Measurements from ENCODE around the gene CCDC57.
A peak's percentile ranks its signal among the peaks of the same experiment; 100 is the strongest.

CCDC57 gene

GRCh38 chr17:82076785-82077591 lies 135.7 kb downstream of the CCDC57 start:
- DNase-seq: no peak

GRCh38 chr17:82076018-82076784 lies 136.4 kb downstream of the CCDC57 start:
- no peak for DNase-seq

- no peak for DNase-seq
Observed at GRCh38 chr17:82073446-82073845, 139.2 kb downstream of the CCDC57 start.

- no peak for DNase-seq
Observed at GRCh38 chr17:82072827-82073226, 139.8 kb downstream of the CCDC57 start.

- no peak for DNase-seq
Observed at GRCh38 chr17:82070611-82071010, 142.0 kb downstream of the CCDC57 start.

GRCh38 chr17:82065638-82066303 lies 146.9 kb downstream of the CCDC57 start, which contains the start of gene DUS1L:
Gene DUS1L (minus strand): TSS chr17:82065804. CDS start chr17:82065059, 745 bp downstream.
- peak; percentile 61 for DNase-seq

- DNase-seq: no peak
Observed at GRCh38 chr17:82065193-82065637, 147.4 kb downstream of the CCDC57 start.

- DNase-seq: no peak
Observed at GRCh38 chr17:82064433-82065192, 148.0 kb downstream of the CCDC57 start.

- DNase-seq: no peak
Observed at GRCh38 chr17:82063424-82064415, 148.9 kb downstream of the CCDC57 start.

GRCh38 chr17:82062984-82063368 lies 149.7 kb downstream of the CCDC57 start:
- DNase-seq: no peak

GRCh38 chr17:82062076-82062983 lies 150.3 kb downstream of the CCDC57 start:
- DNase-seq: no peak

GRCh38 chr17:82061047-82061925 lies 151.4 kb downstream of the CCDC57 start:
- DNase-seq: no peak

GRCh38 chr17:82060614-82061013 lies 152.0 kb downstream of the CCDC57 start:
- no peak for DNase-seq

GRCh38 chr17:82060001-82060380 lies 152.7 kb downstream of the CCDC57 start:
- no peak for DNase-seq

- DNase-seq: no peak
Observed at GRCh38 chr17:82059272-82060000, 153.2 kb downstream of the CCDC57 start.

- DNase-seq: no peak
Observed at GRCh38 chr17:82058855-82059249, 153.8 kb downstream of the CCDC57 start.

- no peak for DNase-seq
Observed at GRCh38 chr17:82058230-82058854, 154.3 kb downstream of the CCDC57 start.

Data from CD4-positive, alpha-beta T cell treated with Interferon gamma for 1 hour (primary cell).